ENCODE measurements around the gene ACAP1.

DNA sequence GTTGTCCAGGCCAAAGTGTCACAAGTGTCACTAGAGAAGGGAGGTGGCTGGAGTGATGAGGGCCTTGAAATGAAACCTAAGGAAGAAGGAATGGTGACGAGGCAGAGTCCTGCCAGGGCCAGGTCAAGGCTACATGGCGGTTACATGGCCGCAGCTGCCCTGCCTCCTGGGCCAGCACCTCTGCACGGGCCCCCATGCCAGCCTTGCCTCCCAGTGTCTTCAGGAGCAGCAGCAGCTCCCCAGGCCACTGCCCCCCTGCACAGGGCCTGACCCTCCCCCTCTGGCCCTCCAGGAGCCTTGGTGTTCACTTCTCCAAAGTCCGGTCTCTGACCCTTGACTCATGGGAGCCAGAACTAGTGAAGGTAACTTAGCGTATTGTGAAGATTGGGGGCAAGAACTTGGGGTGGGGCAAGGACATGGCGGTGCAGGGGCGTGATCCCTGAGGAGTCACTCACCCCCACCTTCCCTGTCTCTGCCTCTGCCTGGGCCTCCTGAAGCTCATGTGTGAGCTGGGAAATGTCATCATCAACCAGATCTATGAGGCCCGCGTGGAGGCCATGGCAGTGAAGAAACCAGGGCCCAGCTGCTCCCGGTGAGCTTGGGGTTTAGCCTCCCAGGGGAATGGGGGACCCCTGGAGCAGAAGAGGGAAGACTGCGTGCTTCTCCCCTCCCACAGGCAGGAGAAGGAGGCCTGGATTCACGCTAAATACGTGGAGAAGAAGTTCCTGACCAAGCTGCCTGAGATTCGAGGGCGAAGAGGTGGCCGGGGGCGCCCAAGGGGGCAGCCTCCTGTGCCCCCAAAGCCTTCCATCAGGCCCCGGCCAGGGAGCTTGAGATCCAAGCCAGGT, 11.5 kb downstream of the ACAP1 start:
- no peak for TF ChIP-seq EZH2 (IDR thresholded peaks at IDR 0.05)
- TF ChIP-seq FOXP2 (optimal IDR thresholded peaks at IDR 0.05; ENCODE audit: control extremely low read depth, extremely low read length, insufficient read depth), result no peak

Data from SK-N-MC (cell line).